K562 (cell line): ENCODE results near the gene ADAMTS6. TPM values are rescaled to one million over a fixed set of nuclear protein-coding genes. Genes with fewer than 3 reads are reported as not detected.

Experiments used
- BACH1 ChIP-seq: fragments of 200-800 bp; sonication (Bioruptor generic); IDR thresholded peaks from 2 replicates; pipeline ENCODE4 v1.6.1; 2016; ENCODE audit warnings: missing genetic modification characterization, missing compliant biosample characterization
- CBX1 ChIP-seq: sonication (generic); IDR thresholded peaks from 2 replicates; pipeline ENCODE4 v1.6.1; 2016; ENCODE audit warnings: antibody characterized with exemption, low read depth, mild to moderate bottlenecking
- CTBP1 ChIP-seq: fragments of 450-650 bp; IDR thresholded peaks from 2 replicates; pipeline ENCODE4 v1.6.1; 2016; ENCODE audit warnings: borderline replicate concordance
- DPF2 ChIP-seq: fragments of 450-650 bp; IDR thresholded peaks from 2 replicates; pipeline ENCODE4 v1.6.1; 2016
- EP400 ChIP-seq: fragments of 450-650 bp; IDR thresholded peaks from 2 replicates; pipeline ENCODE4 v1.6.1; 2017; ENCODE audit warnings: antibody characterized with exemption, mild to moderate bottlenecking, moderate library complexity
- GABPA ChIP-seq: fragments of 200-800 bp; sonication (Bioruptor generic); conservative IDR thresholded peaks from 2 replicates; pipeline ENCODE4 v1.6.1; 2016; ENCODE audit warnings: low read depth, missing genetic modification characterization, missing compliant biosample characterization
- HBP1 ChIP-seq: fragments of 450-650 bp; formaldehyde crosslinking; IDR thresholded peaks from 2 replicates; pipeline ENCODE4 v1.4.0; 2022; ENCODE audit warnings: missing genetic modification characterization
- LCOR ChIP-seq: sonication (generic); formaldehyde crosslinking; IDR thresholded peaks from 2 replicates; pipeline ENCODE4 v1.8.0; 2022; ENCODE audit warnings: mild to moderate bottlenecking, missing genetic modification reagents
- MAFF ChIP-seq: IDR thresholded peaks from 2 replicates; pipeline ENCODE4 v1.6.1; 2012; ENCODE audit warnings: low read length, improper control_type of control experiment
- MED1 ChIP-seq: sonication (generic); formaldehyde crosslinking; IDR thresholded peaks from 2 replicates; pipeline ENCODE4 v1.8.1; 2023; ENCODE audit warnings: missing genetic modification reagents, borderline replicate concordance
- MEF2D ChIP-seq: conservative IDR thresholded peaks from 2 replicates; pipeline ENCODE4 v1.6.1; 2016; ENCODE audit warnings: low read depth, missing genetic modification characterization, missing compliant biosample characterization
- MLLT1 ChIP-seq, 2 experiments: fragments of 450-650 bp; IDR thresholded peaks; 2 replicates each; pipeline ENCODE4 v1.6.1; 2016
- MTA1 ChIP-seq: fragments of 450-650 bp; IDR thresholded peaks from 2 replicates; pipeline ENCODE4 v1.6.1; 2017; ENCODE audit warnings: borderline replicate concordance
- MTF1 ChIP-seq: fragments of 250-450 bp; sonication (Bioruptor Pico); IDR thresholded peaks from 2 replicates; pipeline ENCODE4 v1.9.0; 2021; ENCODE audit warnings: moderate library complexity, mild to moderate bottlenecking, inconsistent platforms, borderline replicate concordance
- NBN ChIP-seq: fragments of 450-650 bp; IDR thresholded peaks from 2 replicates; pipeline ENCODE4 v1.6.1; 2016; ENCODE audit warnings: low read depth, mild to moderate bottlenecking
- NCOA1 ChIP-seq: fragments of 450-650 bp; IDR thresholded peaks from 2 replicates; pipeline ENCODE4 v1.6.1; 2016; ENCODE audit warnings: low read depth
- POLR2AphosphoS2 ChIP-seq: IDR thresholded peaks from 2 replicates; pipeline ENCODE4 v1.6.1; 2012; ENCODE audit warnings: low read length, improper control_type of control experiment
- RAD51 ChIP-seq: fragments of 450-650 bp; IDR thresholded peaks from 2 replicates; pipeline ENCODE4 v1.7.1; 2016; ENCODE audit warnings: low read depth, mild to moderate bottlenecking, borderline replicate concordance
- TAF9B ChIP-seq: fragments of 450-650 bp; IDR thresholded peaks from 2 replicates; pipeline ENCODE4 v1.6.1; 2018; ENCODE audit warnings: mild to moderate bottlenecking; ENCODE audit not compliant: partially characterized antibody
- TCF15 ChIP-seq: fragments of 250-450 bp; sonication (Bioruptor Pico); IDR thresholded peaks from 2 replicates; pipeline ENCODE4 v1.8.0; 2022; ENCODE audit warnings: moderate library complexity, mild to moderate bottlenecking, inconsistent platforms
- ZNF274 ChIP-seq: IDR thresholded peaks from 2 replicates; pipeline ENCODE4 v1.6.1; 2011; ENCODE audit warnings: low read depth, mild to moderate bottlenecking, low read length, moderate library complexity, borderline replicate concordance
- ZNF511 ChIP-seq: sonication (generic); formaldehyde crosslinking; IDR thresholded peaks from 2 replicates; pipeline ENCODE4 v1.8.0; 2022; ENCODE audit warnings: mild to moderate bottlenecking, missing genetic modification reagents
- ZNF655 ChIP-seq: fragments of 250-450 bp; sonication (Bioruptor Pico); IDR thresholded peaks from 2 replicates; pipeline ENCODE4 v1.5.0; 2021
- ZNF699 ChIP-seq: fragments of 250-450 bp; sonication (Bioruptor Pico); IDR thresholded peaks from 2 replicates; pipeline ENCODE4 v1.8.0; 2021; ENCODE audit warnings: mild to moderate bottlenecking, moderate library complexity; ENCODE audit not compliant: insufficient replicate concordance
- ZNF830 ChIP-seq: fragments of 250-450 bp; sonication (Bioruptor Pico); IDR thresholded peaks from 2 replicates; pipeline ENCODE4 v1.5.0; 2021; ENCODE audit warnings: mild to moderate bottlenecking
- polyA plus RNA-seq, 8 experiments: library from polyadenylated mRNA; depleted of rRNA in 4 of 8; stranded (reverse) in 5 of 8; unstranded in 3 of 8; fragments of >200 nt; fragmentation: Nextera tagmentation in 2 of 8; fragmentation: Illumina TruSeq in 1 of 8; extraction: Ambion mirVana in 2 of 8; extraction: Trizol in 1 of 8; gene quantifications; 2 replicates each; pipeline versions ENCODE4 v1.2.1 to v1.2.3, GENCODE V29; 2011 to 2014; ENCODE audit warnings: inconsistent platforms in 1 of 8, missing spikeins in 1 of 8
- total RNA-seq, 7 experiments: library from RNA; depleted of rRNA in 6 of 7; stranded (reverse); fragments of >200 nt in 6 of 7; fragmentation: Illumina TruSeq in 2 of 7; extraction: Trizol in 2 of 7; gene quantifications; 2 replicates each; pipeline versions ENCODE4 v1.2.1 to v1.2.3, GENCODE V29; 2011 to 2021; ENCODE audit warnings: low replicate concordance in 1 of 7

The ADAMTS6 gene
- total and polyA plus RNA-seq, 9 of the 15 experiments (the other 6 are each of a cell fraction or from before 2014, with no cell fraction given): 0.57 to 5.3 (median 1.5) TPM

- TF ChIP-seq POLR2AphosphoS2 (no peak), ZNF830 (CRISPR knock-in tag) (no peak), CTBP1 (0 out of 2 replicates have a peak, but pooled peaks have one; percentile 19), LCOR (CRISPR knock-in tag) (no peak), MEF2D (tag) (no peak), CBX1 (no peak), TCF15 (CRISPR knock-in tag) (no peak), ZNF511 (no peak), HBP1 (CRISPR knock-in tag) (no peak), BACH1 (tag) (no peak), MAFF (peak; percentile 37; the same call in 1 of the 2 replicates), MTF1 (no peak), EP400 (peak; percentile 29; the same call in 1 of the 2 replicates), MTA1 (no peak), ZNF699 (no peak), MED1 (CRISPR knock-in tag) (no peak), RAD51 (no peak), DPF2 (no peak), MLLT1 (IDR thresholded peaks at IDR 0.05) (peak in 1 of 2 experiments; percentile 72; a peak in 2 of 4 replicates), GABPA (tag) (no peak), TAF9B (peak; percentile 26), NBN (no peak), ZNF655 (CRISPR knock-in tag) (no peak), NCOA1 (peak; percentile 22; the same call in 1 of the 2 replicates), ZNF274 (no peak)
These were observed 1.2 kb upstream of the ADAMTS6 start (continued) for GRCh38 chr5:65482736-65483545.
